ENCODE data around the gene SPEM2. TPM values are rescaled to one million over a fixed set of nuclear protein-coding genes. Genes with fewer than 3 reads are reported as not detected.

Gene SPEM2
- total RNA-seq, 1 experiment from 2014 or later = not detected

DNA sequence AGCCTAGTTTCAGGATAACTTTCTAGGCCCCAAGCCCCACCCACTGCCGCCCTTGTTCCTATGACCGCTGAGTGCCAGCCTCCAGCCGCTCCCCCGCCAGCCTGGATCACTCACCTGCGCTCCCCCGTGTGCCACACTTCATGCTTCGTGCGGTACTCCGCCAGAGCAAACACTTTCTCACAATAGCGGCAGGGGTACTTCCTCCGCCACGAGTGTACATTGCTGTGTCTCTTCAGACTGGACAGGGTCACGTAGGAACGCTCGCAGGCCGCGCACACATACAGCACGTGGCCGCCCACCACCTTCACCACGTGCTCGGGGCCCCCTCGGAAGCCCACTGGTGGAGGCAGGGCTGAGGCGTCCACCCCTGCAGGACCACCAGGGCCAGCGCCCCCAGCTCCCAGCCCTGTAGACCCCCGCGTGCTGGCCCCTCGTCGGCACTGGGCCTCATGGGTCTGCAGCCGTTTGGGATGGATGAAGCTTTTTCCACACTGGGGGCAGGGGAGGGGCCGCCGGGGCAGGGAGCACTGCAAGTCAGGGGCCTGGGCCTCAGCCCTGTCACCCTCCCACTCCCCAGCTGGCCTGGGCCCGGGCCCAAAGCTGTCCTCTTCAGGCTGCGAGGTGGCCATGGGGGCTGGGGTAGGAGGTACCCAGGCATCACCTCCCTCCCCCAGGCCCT, 40.3 kb downstream of the SPEM2 start:
- Histone ChIP-seq H4K20me1 (ENCODE audit: low read length) (no peaks in the 10 kb centered on the region), H3K36me3 (ENCODE audit: low read depth, low read length) (no peaks in the 10 kb centered on the region; the same call in 1 of the 2 replicates)
- POLR2A ChIA-PET (ENCODE audit: unreplicated experiment) = no interaction called here

DNA sequence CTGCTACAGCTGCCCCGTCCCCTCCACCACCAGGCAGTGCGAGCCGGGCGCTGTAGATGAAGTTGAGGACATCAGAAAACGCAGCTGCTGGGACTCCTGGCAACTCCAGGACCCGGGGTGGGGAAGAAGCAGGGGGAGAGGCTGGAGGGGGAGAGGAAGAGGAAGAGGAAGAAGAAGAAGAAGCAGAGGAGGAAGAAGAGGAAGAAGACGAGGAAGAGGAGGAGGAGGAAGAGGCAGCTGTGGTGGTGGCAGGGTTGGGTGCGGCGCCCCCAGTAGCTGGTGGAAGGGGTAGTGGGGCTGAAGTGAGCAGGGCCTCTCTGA, 40.9 kb downstream of the SPEM2 start:
- DNase-seq = no peak
- Histone ChIP-seq H3K9me3 (ENCODE audit: low read length) (no peaks in the 10 kb centered on the region), H3K9ac (ENCODE audit: low read length) (no peak overlapping the region), H3K79me2 (ENCODE audit: low read length) (peaks cover 13% of the 10 kb centered on the region; the same call in 1 of the 2 replicates), H3K4me3 (ENCODE audit: low read length) (no peak overlapping the region), H3K27ac (ENCODE audit: low read length) (no peak overlapping the region), H3F3A (ENCODE audit: low read length, unreplicated experiment) (no peaks in the 10 kb centered on the region), H4K20me1 (ENCODE audit: low read length) (no peaks in the 10 kb centered on the region), H3K27me3 (ENCODE audit: low read length) (no peaks in the 10 kb centered on the region), H3K9me2 (replicated peaks; ENCODE audit: low read length) (no peaks in the 10 kb centered on the region), H2AFZ (ENCODE audit: low read length) (no peak overlapping the region), H3K36me3 (ENCODE audit: low read depth, low read length) (no peaks in the 10 kb centered on the region; the same call in 1 of the 2 replicates), H3K4me2 (ENCODE audit: low read length) (no peak overlapping the region), H3K4me1 (ENCODE audit: insufficient read depth, low read length) (no peaks in the 10 kb centered on the region)
- ATAC-seq = no peak
- BruUV-seq (replicated peaks) = no TSS peak
- intact Hi-C loops (cut with micrococcal nuclease) = no loop called here
- no peak for TF ChIP-seq EZH2phosphoT487 (IDR thresholded peaks at IDR 0.05; ENCODE audit: borderline replicate concordance, low read length)
- TF ChIP-seq, protein P1, sequence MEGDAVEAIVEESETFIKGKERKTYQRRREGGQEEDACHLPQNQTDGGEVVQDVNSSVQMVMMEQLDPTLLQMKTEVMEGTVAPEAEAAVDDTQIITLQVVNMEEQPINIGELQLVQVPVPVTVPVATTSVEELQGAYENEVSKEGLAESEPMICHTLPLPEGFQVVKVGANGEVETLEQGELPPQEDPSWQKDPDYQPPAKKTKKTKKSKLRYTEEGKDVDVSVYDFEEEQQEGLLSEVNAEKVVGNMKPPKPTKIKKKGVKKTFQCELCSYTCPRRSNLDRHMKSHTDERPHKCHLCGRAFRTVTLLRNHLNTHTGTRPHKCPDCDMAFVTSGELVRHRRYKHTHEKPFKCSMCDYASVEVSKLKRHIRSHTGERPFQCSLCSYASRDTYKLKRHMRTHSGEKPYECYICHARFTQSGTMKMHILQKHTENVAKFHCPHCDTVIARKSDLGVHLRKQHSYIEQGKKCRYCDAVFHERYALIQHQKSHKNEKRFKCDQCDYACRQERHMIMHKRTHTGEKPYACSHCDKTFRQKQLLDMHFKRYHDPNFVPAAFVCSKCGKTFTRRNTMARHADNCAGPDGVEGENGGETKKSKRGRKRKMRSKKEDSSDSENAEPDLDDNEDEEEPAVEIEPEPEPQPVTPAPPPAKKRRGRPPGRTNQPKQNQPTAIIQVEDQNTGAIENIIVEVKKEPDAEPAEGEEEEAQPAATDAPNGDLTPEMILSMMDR (conservative IDR thresholded peaks at IDR 0.05; ENCODE audit: low read depth, low read length) = no peak
- TF ChIP-seq EZH2 (IDR thresholded peaks at IDR 0.05; ENCODE audit: low read length, unreplicated experiment) = no peak
- CTCF ChIA-PET = no interaction called here
- POLR2A ChIA-PET (ENCODE audit: unreplicated experiment) = no interaction called here

More for the DNA sequence above, 40.3 kb downstream of the SPEM2 start:
- Histone ChIP-seq H3K4me1 (ENCODE audit: insufficient read depth, low read length) (no peaks in the 10 kb centered on the region), H3K27ac (ENCODE audit: low read length) (no peak overlapping the region), H3K79me2 (ENCODE audit: low read length) (peaks cover 8% of the 10 kb centered on the region; the same call in 1 of the 2 replicates), H3K9me2 (replicated peaks; ENCODE audit: low read length) (no peaks in the 10 kb centered on the region), H3K4me3 (ENCODE audit: low read length) (no peak overlapping the region), H3K9ac (ENCODE audit: low read length) (no peak overlapping the region), H3K4me2 (ENCODE audit: low read length) (no peak overlapping the region), H3F3A (ENCODE audit: low read length, unreplicated experiment) (no peaks in the 10 kb centered on the region), H3K9me3 (ENCODE audit: low read length) (no peaks in the 10 kb centered on the region), H2AFZ (ENCODE audit: low read length) (no peak overlapping the region), H3K27me3 (ENCODE audit: low read length) (no peaks in the 10 kb centered on the region)
- no peak for TF ChIP-seq EZH2phosphoT487 (IDR thresholded peaks at IDR 0.05; ENCODE audit: borderline replicate concordance, low read length)
- TF ChIP-seq, protein P1 (conservative IDR thresholded peaks at IDR 0.05; ENCODE audit: low read depth, low read length) = no peak
- TF ChIP-seq EZH2 (IDR thresholded peaks at IDR 0.05; ENCODE audit: low read length, unreplicated experiment) = no peak
- intact Hi-C loops (cut with micrococcal nuclease) = no loop called here
- CTCF ChIA-PET = no interaction called here
- no peak for ATAC-seq
- no TSS peak for BruUV-seq (replicated peaks)
- no peak for DNase-seq

DNA sequence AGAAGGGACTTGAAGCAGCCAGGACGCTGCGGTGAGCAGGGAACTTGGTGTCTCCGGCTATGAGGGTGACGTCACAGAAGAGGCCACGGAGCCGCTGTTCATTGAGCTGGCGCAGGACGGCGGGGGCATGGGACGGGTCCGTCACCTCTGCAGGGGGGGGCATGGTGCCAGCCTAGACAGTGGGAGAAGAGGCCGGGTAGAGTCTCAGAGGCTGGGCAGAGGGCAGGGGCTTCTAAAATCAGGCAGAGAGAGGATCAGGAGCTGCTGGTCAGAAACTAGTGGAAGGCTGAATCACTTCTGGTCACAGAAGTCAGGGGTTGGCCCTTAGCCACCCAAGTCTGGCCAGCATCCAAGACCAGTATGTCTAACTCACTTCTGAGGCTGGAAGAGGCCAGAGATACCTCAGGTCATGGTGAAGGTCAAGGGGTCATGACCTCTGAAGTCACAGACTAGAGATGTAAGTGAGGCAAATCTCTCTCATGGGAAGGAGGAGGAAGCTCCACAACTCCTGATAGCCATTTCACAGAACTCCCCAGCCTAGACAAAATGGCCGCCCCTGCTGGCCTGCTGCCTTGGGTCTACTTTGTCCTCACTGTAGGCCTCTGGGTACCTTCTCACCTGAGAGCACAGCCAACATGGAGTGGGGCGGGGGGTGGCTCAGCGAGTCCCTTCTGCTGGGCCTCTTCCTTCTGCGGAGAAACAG, 41.4 kb downstream of the SPEM2 start:
- no peak; the same call in 1 of the 2 replicates for ATAC-seq
- no peak overlapping the region for H3K4me2 ChIP-seq (ENCODE audit: low read length)
- no peaks in the 10 kb centered on the region for H3F3A ChIP-seq (ENCODE audit: low read length, unreplicated experiment)
- peak; percentile 16 for DNase-seq
- no peaks in the 10 kb centered on the region for H3K9me2 ChIP-seq (replicated peaks; ENCODE audit: low read length)
- no peak overlapping the region for H2AFZ ChIP-seq (ENCODE audit: low read length)
- intact Hi-C loops (cut with micrococcal nuclease) = no loop called here
- no peak overlapping the region for H3K27ac ChIP-seq (ENCODE audit: low read length)
- H3K4me1 ChIP-seq (ENCODE audit: insufficient read depth, low read length) = no peaks in the 10 kb centered on the region
- CTCF ChIA-PET = interaction anchor here (0.6 kb wide), 1 partner anchor 38 kb away, joined by 8 read pairs; no protein-coding TSS in a partner anchor
- H3K4me3 ChIP-seq (ENCODE audit: low read length) = no peak overlapping the region
- no TSS peak for BruUV-seq (replicated peaks)
- no peaks in the 10 kb centered on the region; the same call in 1 of the 2 replicates for H3K36me3 ChIP-seq (ENCODE audit: low read depth, low read length)
- no peaks in the 10 kb centered on the region for H4K20me1 ChIP-seq (ENCODE audit: low read length)
- TF ChIP-seq EZH2phosphoT487 (IDR thresholded peaks at IDR 0.05; ENCODE audit: borderline replicate concordance, low read length) = no peak
- TF ChIP-seq, protein P1 (conservative IDR thresholded peaks at IDR 0.05; ENCODE audit: low read depth, low read length) = no peak
- no peak for TF ChIP-seq EZH2 (IDR thresholded peaks at IDR 0.05; ENCODE audit: low read length, unreplicated experiment)
- H3K79me2 ChIP-seq (ENCODE audit: low read length) = peaks cover 18% of the 10 kb centered on the region; the same call in 1 of the 2 replicates
- POLR2A ChIA-PET (ENCODE audit: unreplicated experiment) = no interaction called here
- no peak overlapping the region for H3K9ac ChIP-seq (ENCODE audit: low read length)
- no peaks in the 10 kb centered on the region for H3K9me3 ChIP-seq (ENCODE audit: low read length)
- H3K27me3 ChIP-seq (ENCODE audit: low read length) = no peaks in the 10 kb centered on the region
